PC-3 (cell line): ENCODE results near the gene FAM107B. TPM values are rescaled to one million over a fixed set of nuclear protein-coding genes. Genes with fewer than 3 reads are reported as not detected.

Experiments
- ATAC-seq: fragments of 200-7000 bp; cut with Tn5 transposase; 2 replicates; pipeline ENCODE4 v1.9.1; 2020; ENCODE audit warnings: mild to moderate bottlenecking, moderate library complexity
- BruUV-seq: library from RNA; stranded (reverse); fragments of 400-500 nt; replicated peaks from 2 replicates; lab custom pipeline; 2021; lab: Mats Ljungman, UMichigan
- CTCF ChIA-PET: fragments of 300-600 bp; sonication (Branson Sonifier 250); formaldehyde crosslinking; loops from one replicate; lab custom pipeline; 2022; ENCODE audit warnings: antibody characterized with exemption; lab: Charles Lee
- POLR2A ChIA-PET: fragments of 300-600 bp; sonication (Branson Sonifier 250); formaldehyde crosslinking; loops from one replicate; lab custom pipeline; 2022; ENCODE audit warnings: antibody characterized with exemption; ENCODE audit not compliant: unreplicated experiment; lab: Charles Lee
- DNase-seq: peaks from one replicate; pipeline ENCODE4 v3.0.0-alpha.2; 2015
- H2AFZ ChIP-seq: fragments of 300-600 bp; sonication (generic); 2 replicates; pipeline ENCODE4 v1.6.0; 2016; ENCODE audit warnings: antibody characterized with exemption, low read length
- H3F3A ChIP-seq: fragments of 300-600 bp; sonication (generic); one replicate; pipeline ENCODE4 v1.6.0; 2017; ENCODE audit warnings: antibody characterized with exemption, low read length, control low read depth, mild to moderate bottlenecking; ENCODE audit not compliant: unreplicated experiment
- H3K27ac ChIP-seq: fragments of 300-600 bp; sonication (generic); 2 replicates; pipeline ENCODE4 v1.5.1; 2016; ENCODE audit warnings: mild to moderate bottlenecking, low read length
- H3K27me3 ChIP-seq: fragments of 300-600 bp; sonication (generic); 2 replicates; pipeline ENCODE4 v1.6.1; 2016; ENCODE audit warnings: low read length, mixed read lengths
- H3K36me3 ChIP-seq: fragments of 300-600 bp; sonication (generic); 2 replicates; pipeline ENCODE4 v1.6.1; 2016; ENCODE audit warnings: low read depth, mixed run types, low read length, mixed read lengths
- H3K4me1 ChIP-seq: fragments of 300-600 bp; sonication (generic); 2 replicates; pipeline ENCODE4 v1.5.1; 2016; ENCODE audit warnings: low read length; ENCODE audit not compliant: insufficient read depth
- H3K4me2 ChIP-seq: fragments of 300-600 bp; sonication (generic); 2 replicates; pipeline ENCODE4 v1.6.0; 2016; ENCODE audit warnings: low read length
- H3K4me3 ChIP-seq: fragments of 300-600 bp; sonication (generic); 2 replicates; pipeline ENCODE4 v1.5.1; 2016; ENCODE audit warnings: mild to moderate bottlenecking, low read length, mixed read lengths
- H3K79me2 ChIP-seq: fragments of 300-600 bp; sonication (generic); 2 replicates; pipeline ENCODE4 v1.6.1; 2017; ENCODE audit warnings: low read length, mixed read lengths
- H3K9ac ChIP-seq: fragments of 300-600 bp; sonication (generic); 2 replicates; pipeline ENCODE4 v1.6.0; 2016; ENCODE audit warnings: mild to moderate bottlenecking, low read length
- H3K9me2 ChIP-seq: fragments of 300-600 bp; sonication (generic); replicated peaks from 2 replicates; pipeline ENCODE4 v1.6.1; 2016; ENCODE audit warnings: mixed run types, low read length, mixed read lengths
- H3K9me3 ChIP-seq: fragments of 300-600 bp; sonication (generic); 2 replicates; pipeline ENCODE4 v1.6.1; 2016; ENCODE audit warnings: low read length, mixed read lengths
- H4K20me1 ChIP-seq: fragments of 300-600 bp; sonication (generic); 2 replicates; pipeline ENCODE4 v1.6.1; 2016; ENCODE audit warnings: low read length, mixed read lengths
- EZH2 ChIP-seq: fragments of 300-600 bp; sonication (generic); IDR thresholded peaks from one replicate; pipeline ENCODE4 v1.6.1; 2017; ENCODE audit warnings: antibody characterized with exemption, mild to moderate bottlenecking, low read length; ENCODE audit not compliant: unreplicated experiment
- EZH2phosphoT487 ChIP-seq: fragments of 300-600 bp; sonication (generic); IDR thresholded peaks from 2 replicates; pipeline ENCODE4 v1.6.1; 2018; ENCODE audit warnings: mild to moderate bottlenecking, antibody characterized with exemption, low read length, borderline replicate concordance
- intact Hi-C: fragments of 100-400 bp; cut with micrococcal nuclease; formaldehyde crosslinking; loops from 2 replicates; pipeline ENCODE4 v1.9.0; 2023
- total RNA-seq: library from RNA; depleted of rRNA; stranded (reverse); fragments of >200 nt; gene quantifications from 2 replicates; pipeline ENCODE4 v1.2.3, GENCODE V29; 2014
- TF ChIP-seq, protein P1 (sequence below): fragments of 300-600 bp; sonication (generic); conservative IDR thresholded peaks from 2 replicates; pipeline ENCODE4 v1.5.1; 2017; ENCODE audit warnings: antibody characterized with exemption, low read depth, mild to moderate bottlenecking, low read length

The FAM107B gene
- total RNA-seq, 1 experiment from 2014 or later: 36.6 TPM

DNA sequence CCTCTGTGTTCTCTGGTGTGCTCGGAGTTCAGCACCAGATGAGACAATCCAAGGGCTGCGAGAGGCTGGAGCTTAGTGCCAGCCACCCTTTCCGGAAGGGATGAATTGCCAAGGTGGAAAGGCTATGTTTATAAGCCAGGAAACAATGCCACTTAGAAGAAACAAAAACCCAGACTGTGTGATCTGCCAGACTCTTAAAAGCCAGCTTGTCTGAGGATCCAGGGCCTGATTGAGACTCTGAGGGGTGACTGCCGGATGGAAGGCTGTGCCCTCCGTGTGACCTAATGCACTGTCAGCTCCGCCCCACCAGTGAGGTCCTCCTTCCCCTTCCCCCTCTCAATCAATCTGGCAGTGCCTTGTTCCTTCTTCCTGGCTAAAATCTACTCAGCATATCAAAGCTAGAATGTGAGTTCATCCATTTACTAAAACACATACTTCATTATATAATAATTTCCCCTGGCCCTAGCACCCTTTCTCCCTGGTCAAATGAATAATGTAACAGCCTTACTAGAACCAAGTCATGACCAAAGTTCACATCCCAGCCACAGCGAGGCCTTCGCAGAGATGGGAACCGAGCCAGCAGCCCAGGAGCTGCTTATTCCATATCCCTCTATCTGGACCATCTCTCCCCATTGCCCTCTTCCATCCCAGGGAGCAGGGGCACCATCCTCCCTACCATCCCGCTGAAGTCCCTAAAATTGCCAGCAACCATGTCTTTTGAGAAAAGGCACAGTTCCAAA, 25.5 kb downstream of the FAM107B start:
- no peak overlapping the region for H3K4me3 ChIP-seq
- H3K9me2 ChIP-seq: no peaks in the 10 kb centered on the region
- H3K79me2 ChIP-seq: no peaks in the 10 kb centered on the region
- no peak overlapping the region for H3K27ac ChIP-seq
- CTCF ChIA-PET: no interaction called here
- H3K9ac ChIP-seq: no peak overlapping the region
- intact Hi-C loops: no loop called here
- H3K27me3 ChIP-seq: no peaks in the 10 kb centered on the region
- no peaks in the 10 kb centered on the region for H3F3A ChIP-seq
- H2AFZ ChIP-seq: no peak overlapping the region
- H3K36me3 ChIP-seq: no peaks in the 10 kb centered on the region
- POLR2A ChIA-PET: no interaction called here
- no peaks in the 10 kb centered on the region for H3K9me3 ChIP-seq
- H3K4me2 ChIP-seq: no peak overlapping the region
- no peaks in the 10 kb centered on the region for H3K4me1 ChIP-seq
- no peak for ATAC-seq
- H4K20me1 ChIP-seq: no peaks in the 10 kb centered on the region
- no TSS peak for BruUV-seq
- TF ChIP-seq EZH2 (no peak), EZH2phosphoT487 (no peak)
- TF ChIP-seq, protein P1, sequence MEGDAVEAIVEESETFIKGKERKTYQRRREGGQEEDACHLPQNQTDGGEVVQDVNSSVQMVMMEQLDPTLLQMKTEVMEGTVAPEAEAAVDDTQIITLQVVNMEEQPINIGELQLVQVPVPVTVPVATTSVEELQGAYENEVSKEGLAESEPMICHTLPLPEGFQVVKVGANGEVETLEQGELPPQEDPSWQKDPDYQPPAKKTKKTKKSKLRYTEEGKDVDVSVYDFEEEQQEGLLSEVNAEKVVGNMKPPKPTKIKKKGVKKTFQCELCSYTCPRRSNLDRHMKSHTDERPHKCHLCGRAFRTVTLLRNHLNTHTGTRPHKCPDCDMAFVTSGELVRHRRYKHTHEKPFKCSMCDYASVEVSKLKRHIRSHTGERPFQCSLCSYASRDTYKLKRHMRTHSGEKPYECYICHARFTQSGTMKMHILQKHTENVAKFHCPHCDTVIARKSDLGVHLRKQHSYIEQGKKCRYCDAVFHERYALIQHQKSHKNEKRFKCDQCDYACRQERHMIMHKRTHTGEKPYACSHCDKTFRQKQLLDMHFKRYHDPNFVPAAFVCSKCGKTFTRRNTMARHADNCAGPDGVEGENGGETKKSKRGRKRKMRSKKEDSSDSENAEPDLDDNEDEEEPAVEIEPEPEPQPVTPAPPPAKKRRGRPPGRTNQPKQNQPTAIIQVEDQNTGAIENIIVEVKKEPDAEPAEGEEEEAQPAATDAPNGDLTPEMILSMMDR: no peak
- DNase-seq: no peak

DNA sequence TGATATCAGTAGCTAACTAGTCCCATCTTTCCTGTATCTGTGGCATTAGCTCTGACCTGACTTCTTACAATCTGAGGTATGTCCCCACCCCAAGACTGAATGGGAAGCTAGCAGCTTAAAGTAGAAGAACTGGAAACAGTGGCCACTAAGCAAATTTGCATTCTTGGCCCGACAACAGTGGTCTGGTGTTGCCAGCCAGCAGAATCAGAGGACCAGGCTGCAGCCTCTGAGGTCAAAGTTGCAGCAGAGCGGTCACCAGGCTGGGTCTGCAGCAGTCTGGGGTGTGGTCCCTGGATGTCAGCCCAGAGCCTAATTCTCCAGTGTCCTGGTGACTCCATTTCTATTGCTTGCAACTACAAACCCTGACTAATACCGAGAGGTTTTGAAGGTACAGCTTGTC, 26.3 kb downstream of the FAM107B start:
- H2AFZ ChIP-seq: no peak overlapping the region

DNA sequence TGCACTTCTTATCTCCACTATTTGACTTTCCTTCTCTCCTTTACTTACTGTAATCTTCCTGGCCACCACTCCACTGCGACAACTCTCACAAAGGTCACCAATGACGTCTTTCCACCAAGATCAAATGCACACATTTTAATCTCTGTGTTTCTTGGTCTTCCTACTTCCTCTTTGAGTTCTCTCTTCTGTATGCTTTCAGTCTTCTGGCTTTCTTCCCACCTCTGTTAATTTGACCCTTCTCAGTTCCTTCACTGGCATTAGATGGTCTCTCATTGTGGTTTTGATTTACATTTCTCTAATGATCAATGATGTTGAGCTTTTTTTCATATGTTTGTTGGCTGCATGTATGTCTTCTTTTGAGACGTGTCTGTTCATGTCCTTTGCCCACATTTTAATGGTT, 31.9 kb downstream of the FAM107B start:
- H3K9me2 ChIP-seq: no peaks in the 10 kb centered on the region
- H3K4me3 ChIP-seq: no peak overlapping the region
- no peaks in the 10 kb centered on the region for H3K36me3 ChIP-seq
- no peaks in the 10 kb centered on the region for H4K20me1 ChIP-seq
- H3K4me1 ChIP-seq: no peaks in the 10 kb centered on the region
- H3K9ac ChIP-seq: no peak overlapping the region
- ChIA-PET CTCF (no interaction called here), POLR2A (no interaction called here)
- DNase-seq (no peak), ATAC-seq (no peak)
- intact Hi-C loops: no loop called here
- no peak overlapping the region for H2AFZ ChIP-seq
- no peaks in the 10 kb centered on the region for H3K27me3 ChIP-seq
- BruUV-seq: no TSS peak
- H3K27ac ChIP-seq: no peak overlapping the region
- H3K4me2 ChIP-seq: no peak overlapping the region
- H3K79me2 ChIP-seq: no peaks in the 10 kb centered on the region
- no peaks in the 10 kb centered on the region for H3F3A ChIP-seq
- TF ChIP-seq EZH2: no peak
- TF ChIP-seq, protein P1: no peak
- H3K9me3 ChIP-seq: no peaks in the 10 kb centered on the region

More for the DNA sequence above, 26.3 kb downstream of the FAM107B start:
- TF ChIP-seq, protein P1: no peak
- TF ChIP-seq EZH2 (no peak), EZH2phosphoT487 (no peak)
- Histone ChIP-seq H3K36me3 (no peaks in the 10 kb centered on the region), H3K27ac (no peak overlapping the region), H3K79me2 (no peaks in the 10 kb centered on the region), H3K4me3 (no peak overlapping the region), H3K4me1 (no peaks in the 10 kb centered on the region), H3K9ac (no peak overlapping the region), H4K20me1 (no peaks in the 10 kb centered on the region), H3K9me3 (no peaks in the 10 kb centered on the region), H3F3A (no peaks in the 10 kb centered on the region), H3K9me2 (no peaks in the 10 kb centered on the region), H3K4me2 (no peak overlapping the region), H3K27me3 (no peaks in the 10 kb centered on the region)
- ChIA-PET POLR2A (no interaction called here), CTCF (no interaction called here)
- DNase-seq (peak; percentile 2), ATAC-seq (no peak)
- intact Hi-C loops: no loop called here
- BruUV-seq: no TSS peak
